Testis (tissue), 3 donors: ENCODE measurements around the gene SMARCC2. TPM values are rescaled to one million over a fixed set of nuclear protein-coding genes. Genes with fewer than 3 reads are reported as not detected.

ENCODE experiments used
- DNase-seq: peaks from one replicate; pipeline ENCODE4 v3.0.0-alpha.2; 2019
- H3K27ac ChIP-seq, 2 donors: fragments of 200-600 bp; sonication (generic); one replicate each; pipeline ENCODE4 v1.5.1; 2019
- H3K27me3 ChIP-seq: fragments of 200-600 bp; sonication (generic); one replicate; pipeline ENCODE4 v1.5.1; 2019
- H3K36me3 ChIP-seq: fragments of 200-600 bp; sonication (generic); one replicate; pipeline ENCODE4 v1.5.1; 2017; ENCODE audit warnings: low read depth; ENCODE audit errors: missing control alignments
- H3K4me1 ChIP-seq: fragments of 200-600 bp; sonication (generic); one replicate; pipeline ENCODE4 v1.5.1; 2019
- H3K4me3 ChIP-seq, 2 donors: fragments of 200-600 bp; sonication (generic); one replicate each; pipeline ENCODE4 v1.5.1; 2017 to 2019
- H3K9me3 ChIP-seq: fragments of 200-600 bp; sonication (generic); one replicate; pipeline ENCODE4 v1.5.1; 2017
- POLR2A ChIP-seq: fragments of 450-650 bp; IDR thresholded peaks from one replicate; pipeline ENCODE4 v1.6.1; 2017; ENCODE audit warnings: antibody characterized with exemption, mild to moderate bottlenecking, moderate library complexity
- WGBS, 2 donors: methylation state at CpG; one replicate each; pipeline ENCODE4 v1.1.5; 2018; 5-methylcytosine and 5-hydroxymethylcytosine counted together
- intact Hi-C: fragments of 100-400 bp; cut with DNase I; formaldehyde crosslinking; loops from one replicate; pipeline ENCODE4 v1.15.1; 2023; ENCODE audit warnings: low total_unique reads
- polyA plus RNA-seq: library from polyadenylated mRNA; stranded (reverse); fragments of 350-450 nt; fragmentation: Illumina TruSeq; extraction: RNeasy Lipid Tissue Mini Kit (QIAGEN cat#74804); gene quantifications from one replicate; pipeline ENCODE4 v1.2.3, GENCODE V29; 2014; ENCODE audit warnings: low read depth, low replicate concordance; ENCODE audit not compliant: insufficient read depth
- total RNA-seq, 2 donors: library from RNA; depleted of rRNA; stranded (reverse); fragments of >200 nt; gene quantifications; one replicate each; pipeline ENCODE4 v1.2.3, GENCODE V29; 2016
- TF ChIP-seq, protein P1 (sequence below), 3 experiments: fragments of 450-650 bp in 2 of 3; fragments of 200-600 bp in 1 of 3; sonication (generic) in 1 of 3; IDR thresholded peaks; one replicate each; pipeline ENCODE4 v1.5.1; 2016 to 2019; ENCODE audit warnings: antibody characterized with exemption in 3 of 3, mild to moderate bottlenecking in 2 of 3, moderate library complexity in 1 of 3

Gene SMARCC2
- total and polyA plus RNA-seq, 3 donors from 2014 or later: 69.5 to 148 (median 106) TPM

GRCh38 chr12:56146492-56147460 is 42.5 kb downstream of the SMARCC2 start:
- Histone ChIP-seq H3K36me3 (no peaks in the 10 kb centered on the region), H3K4me1 (peaks cover 22% of the 10 kb centered on the region), H3K9me3 (no peaks in the 10 kb centered on the region), H3K27me3 (no peaks in the 10 kb centered on the region), H3K27ac (peak overlapping the region; percentile 65 to 77), H3K4me3 (no peak overlapping the region)
- intact Hi-C loops: no loop called here
- DNase-seq: peak; percentile 45
- WGBS, 2 donors: 51 to 57% methylated on average over 12 to 13 of the region's 13 CpGs
- TF ChIP-seq, protein P1, sequence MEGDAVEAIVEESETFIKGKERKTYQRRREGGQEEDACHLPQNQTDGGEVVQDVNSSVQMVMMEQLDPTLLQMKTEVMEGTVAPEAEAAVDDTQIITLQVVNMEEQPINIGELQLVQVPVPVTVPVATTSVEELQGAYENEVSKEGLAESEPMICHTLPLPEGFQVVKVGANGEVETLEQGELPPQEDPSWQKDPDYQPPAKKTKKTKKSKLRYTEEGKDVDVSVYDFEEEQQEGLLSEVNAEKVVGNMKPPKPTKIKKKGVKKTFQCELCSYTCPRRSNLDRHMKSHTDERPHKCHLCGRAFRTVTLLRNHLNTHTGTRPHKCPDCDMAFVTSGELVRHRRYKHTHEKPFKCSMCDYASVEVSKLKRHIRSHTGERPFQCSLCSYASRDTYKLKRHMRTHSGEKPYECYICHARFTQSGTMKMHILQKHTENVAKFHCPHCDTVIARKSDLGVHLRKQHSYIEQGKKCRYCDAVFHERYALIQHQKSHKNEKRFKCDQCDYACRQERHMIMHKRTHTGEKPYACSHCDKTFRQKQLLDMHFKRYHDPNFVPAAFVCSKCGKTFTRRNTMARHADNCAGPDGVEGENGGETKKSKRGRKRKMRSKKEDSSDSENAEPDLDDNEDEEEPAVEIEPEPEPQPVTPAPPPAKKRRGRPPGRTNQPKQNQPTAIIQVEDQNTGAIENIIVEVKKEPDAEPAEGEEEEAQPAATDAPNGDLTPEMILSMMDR (IDR thresholded peaks at IDR 0.05): no peak
- TF ChIP-seq POLR2A: no peak

- H3K27ac ChIP-seq: peak overlapping the region in 1 of 2 donors; percentile 20
These were observed 44.1 kb downstream of the SMARCC2 start for GRCh38 chr12:56145217-56145616.

GRCh38 chr12:56143870-56144269 is 45.4 kb downstream of the SMARCC2 start:
- no peak overlapping the region for H3K4me3 ChIP-seq
- WGBS, 2 donors: 75 to 77% methylated on average over 8 of the region's 8 CpGs
- no peak for DNase-seq
- H3K9me3 ChIP-seq: no peaks in the 10 kb centered on the region
- no peak for TF ChIP-seq POLR2A
- TF ChIP-seq, protein P1 (IDR thresholded peaks at IDR 0.05): no peak
- H3K27me3 ChIP-seq: no peaks in the 10 kb centered on the region
- H3K27ac ChIP-seq: peak overlapping the region in 1 of 2 donors; percentile 53
- intact Hi-C loops: no loop called here
- H3K4me1 ChIP-seq: peaks cover 17% of the 10 kb centered on the region
- H3K36me3 ChIP-seq: no peaks in the 10 kb centered on the region

More at GRCh38 chr12:56145217-56145616, 44.1 kb downstream of the SMARCC2 start:
- H3K4me3 ChIP-seq: no peak overlapping the region
- no peaks in the 10 kb centered on the region for H3K27me3 ChIP-seq
- H3K4me1 ChIP-seq: peaks cover 17% of the 10 kb centered on the region
- no peaks in the 10 kb centered on the region for H3K36me3 ChIP-seq
- WGBS, 2 donors: 73 to 78% methylated on average over 3 of the region's 3 CpGs
- TF ChIP-seq, protein P1 (IDR thresholded peaks at IDR 0.05): no peak
- TF ChIP-seq POLR2A: no peak
- H3K9me3 ChIP-seq: no peaks in the 10 kb centered on the region
- intact Hi-C loops: no loop called here
- DNase-seq: no peak

- TF ChIP-seq, protein P1 (IDR thresholded peaks at IDR 0.05): no peak
- no peak for TF ChIP-seq POLR2A
- intact Hi-C loops: no loop called here
- Histone ChIP-seq H3K36me3 (no peaks in the 10 kb centered on the region), H3K9me3 (no peaks in the 10 kb centered on the region), H3K4me1 (peaks cover 17% of the 10 kb centered on the region), H3K27me3 (no peaks in the 10 kb centered on the region), H3K4me3 (no peak overlapping the region), H3K27ac (peak overlapping the region in 1 of 2 donors; percentile 53)
- WGBS, 2 donors: 75 to 81% methylated on average over 1 to 4 of the region's 4 CpGs
- no peak for DNase-seq
These were observed 46.1 kb downstream of the SMARCC2 start for GRCh38 chr12:56143217-56143616.
